ENCODE measurements around the gene RB1.

Gene RB1

GRCh38 chr13:48377857-48378256 is 74.3 kb downstream of the RB1 start:
- no peak for TF ChIP-seq POLR2AphosphoS5 (IDR thresholded peaks at IDR 0.05; ENCODE audit: low read depth, low read length)
- no peak for TF ChIP-seq PAX5 (IDR thresholded peaks at IDR 0.05; ENCODE audit: insufficient read depth, low read length, severe bottlenecking)
- TF ChIP-seq POLR2A (IDR thresholded peaks at IDR 0.05; ENCODE audit: low read depth, low read length): no peak
- TF ChIP-seq TAF1 (IDR thresholded peaks at IDR 0.05; ENCODE audit: low read depth, low read length): no peak
- TF ChIP-seq SPI1 (IDR thresholded peaks at IDR 0.05; ENCODE audit: low read depth, low read length): no peak
- TF ChIP-seq POU2F2 (IDR thresholded peaks at IDR 0.05; ENCODE audit: low read depth, low read length): no peak
- peak; percentile 61 for FAIRE-seq
- no peak for DNase-seq (ENCODE audit: insufficient read length, low spot score)

- no peak for TF ChIP-seq POLR2A (IDR thresholded peaks at IDR 0.05; ENCODE audit: low read depth, low read length)
- no peak for TF ChIP-seq POLR2AphosphoS5 (IDR thresholded peaks at IDR 0.05; ENCODE audit: low read depth, low read length)
- no peak for TF ChIP-seq POU2F2 (IDR thresholded peaks at IDR 0.05; ENCODE audit: low read depth, low read length)
- FAIRE-seq: no peak
- no peak for DNase-seq (ENCODE audit: insufficient read length, low spot score)
Observed at GRCh38 chr13:48380581-48380980, 77.0 kb downstream of the RB1 start.

- FAIRE-seq: no peak
Observed at GRCh38 chr13:48383384-48383783, 79.8 kb downstream of the RB1 start.

GRCh38 chr13:48386816-48387215 is 83.3 kb downstream of the RB1 start:
- FAIRE-seq (no peak), DNase-seq (ENCODE audit: insufficient read length, low spot score) (no peak)
- TF ChIP-seq SPI1 (IDR thresholded peaks at IDR 0.05; ENCODE audit: low read depth, low read length) (no peak), PAX5 (IDR thresholded peaks at IDR 0.05; ENCODE audit: insufficient read depth, low read length, severe bottlenecking) (no peak), POLR2AphosphoS5 (IDR thresholded peaks at IDR 0.05; ENCODE audit: low read depth, low read length) (no peak), POU2F2 (IDR thresholded peaks at IDR 0.05; ENCODE audit: low read depth, low read length) (no peak), TAF1 (IDR thresholded peaks at IDR 0.05; ENCODE audit: low read depth, low read length) (no peak), POLR2A (IDR thresholded peaks at IDR 0.05; ENCODE audit: low read depth, low read length) (no peak)

More at GRCh38 chr13:48383384-48383783, 79.8 kb downstream of the RB1 start:
- TF ChIP-seq POLR2A (IDR thresholded peaks at IDR 0.05; ENCODE audit: low read depth, low read length) (no peak), SPI1 (IDR thresholded peaks at IDR 0.05; ENCODE audit: low read depth, low read length) (no peak), TAF1 (IDR thresholded peaks at IDR 0.05; ENCODE audit: low read depth, low read length) (no peak), POU2F2 (IDR thresholded peaks at IDR 0.05; ENCODE audit: low read depth, low read length) (no peak), PAX5 (IDR thresholded peaks at IDR 0.05; ENCODE audit: insufficient read depth, low read length, severe bottlenecking) (no peak), POLR2AphosphoS5 (IDR thresholded peaks at IDR 0.05; ENCODE audit: low read depth, low read length) (no peak)
- DNase-seq (ENCODE audit: insufficient read length, low spot score): no peak

- FAIRE-seq (no peak), DNase-seq (ENCODE audit: insufficient read length, low spot score) (no peak)
- no peak for TF ChIP-seq PAX5 (IDR thresholded peaks at IDR 0.05; ENCODE audit: insufficient read depth, low read length, severe bottlenecking)
- no peak for TF ChIP-seq POU2F2 (IDR thresholded peaks at IDR 0.05; ENCODE audit: low read depth, low read length)
- no peak for TF ChIP-seq TAF1 (IDR thresholded peaks at IDR 0.05; ENCODE audit: low read depth, low read length)
- no peak for TF ChIP-seq POLR2A (IDR thresholded peaks at IDR 0.05; ENCODE audit: low read depth, low read length)
- TF ChIP-seq POLR2AphosphoS5 (IDR thresholded peaks at IDR 0.05; ENCODE audit: low read depth, low read length): no peak
- TF ChIP-seq SPI1 (IDR thresholded peaks at IDR 0.05; ENCODE audit: low read depth, low read length): no peak
Observed at GRCh38 chr13:48391257-48391656, 87.7 kb downstream of the RB1 start.

GRCh38 chr13:48393030-48393697 is 89.6 kb downstream of the RB1 start:
- DNase-seq (ENCODE audit: insufficient read length, low spot score) (no peak), FAIRE-seq (no peak)
- TF ChIP-seq SPI1 (IDR thresholded peaks at IDR 0.05; ENCODE audit: low read depth, low read length) (no peak), POLR2A (IDR thresholded peaks at IDR 0.05; ENCODE audit: low read depth, low read length) (no peak), POU2F2 (IDR thresholded peaks at IDR 0.05; ENCODE audit: low read depth, low read length) (no peak), TAF1 (IDR thresholded peaks at IDR 0.05; ENCODE audit: low read depth, low read length) (no peak), POLR2AphosphoS5 (IDR thresholded peaks at IDR 0.05; ENCODE audit: low read depth, low read length) (no peak), PAX5 (IDR thresholded peaks at IDR 0.05; ENCODE audit: insufficient read depth, low read length, severe bottlenecking) (no peak)

- no peak for FAIRE-seq
- TF ChIP-seq TAF1 (IDR thresholded peaks at IDR 0.05; ENCODE audit: low read depth, low read length) (no peak), SPI1 (IDR thresholded peaks at IDR 0.05; ENCODE audit: low read depth, low read length) (no peak), POU2F2 (IDR thresholded peaks at IDR 0.05; ENCODE audit: low read depth, low read length) (no peak), POLR2A (IDR thresholded peaks at IDR 0.05; ENCODE audit: low read depth, low read length) (no peak), PAX5 (IDR thresholded peaks at IDR 0.05; ENCODE audit: insufficient read depth, low read length, severe bottlenecking) (no peak), POLR2AphosphoS5 (IDR thresholded peaks at IDR 0.05; ENCODE audit: low read depth, low read length) (no peak)
- DNase-seq (ENCODE audit: insufficient read length, low spot score): no peak
Observed at GRCh38 chr13:48393698-48394085, 90.1 kb downstream of the RB1 start.

- FAIRE-seq (no peak), DNase-seq (ENCODE audit: insufficient read length, low spot score) (no peak)
- TF ChIP-seq TAF1 (IDR thresholded peaks at IDR 0.05; ENCODE audit: low read depth, low read length): no peak
- no peak for TF ChIP-seq POU2F2 (IDR thresholded peaks at IDR 0.05; ENCODE audit: low read depth, low read length)
- no peak for TF ChIP-seq PAX5 (IDR thresholded peaks at IDR 0.05; ENCODE audit: insufficient read depth, low read length, severe bottlenecking)
- TF ChIP-seq SPI1 (IDR thresholded peaks at IDR 0.05; ENCODE audit: low read depth, low read length): no peak
- no peak for TF ChIP-seq POLR2AphosphoS5 (IDR thresholded peaks at IDR 0.05; ENCODE audit: low read depth, low read length)
- TF ChIP-seq POLR2A (IDR thresholded peaks at IDR 0.05; ENCODE audit: low read depth, low read length): no peak
Observed at GRCh38 chr13:48397744-48398143, 94.2 kb downstream of the RB1 start.

GRCh38 chr13:48398450-48399095 is 95.0 kb downstream of the RB1 start:
- FAIRE-seq: no peak
- DNase-seq (ENCODE audit: insufficient read length, low spot score): no peak
- no peak for TF ChIP-seq POU2F2 (IDR thresholded peaks at IDR 0.05; ENCODE audit: low read depth, low read length)
- no peak for TF ChIP-seq POLR2AphosphoS5 (IDR thresholded peaks at IDR 0.05; ENCODE audit: low read depth, low read length)
